Endodermal cell (in vitro differentiated cells): ENCODE results near the gene A2ML1. TPM values are rescaled to one million over a fixed set of nuclear protein-coding genes. Genes with fewer than 3 reads are reported as not detected.
A peak's percentile ranks its signal among the peaks of the same experiment; 100 is the strongest.

ENCODE experiments used
- DNase-seq: peaks from one replicate; pipeline ENCODE4 v3.0.0-alpha.2; 2017
- H3K27ac ChIP-seq: 2 replicates; pipeline ENCODE4 v1.5.1; 2013; ENCODE audit warnings: mild to moderate bottlenecking, low read depth, low read length, moderate library complexity
- H3K27me3 ChIP-seq: 2 replicates; pipeline ENCODE4 v1.6.1; 2013; ENCODE audit warnings: mild to moderate bottlenecking, low read length, moderate library complexity; ENCODE audit not compliant: insufficient read depth, control insufficient read depth, poor library complexity, severe bottlenecking
- H3K36me3 ChIP-seq: 2 replicates; pipeline ENCODE4 v1.7.0; 2013; ENCODE audit warnings: mild to moderate bottlenecking, low read length, moderate library complexity; ENCODE audit not compliant: control insufficient read depth, insufficient read depth
- H3K4me1 ChIP-seq: one replicate; pipeline ENCODE4 v1.7.0; 2013; ENCODE audit warnings: low read length; ENCODE audit not compliant: control insufficient read depth, insufficient read depth
- H3K4me3 ChIP-seq: 2 replicates; pipeline ENCODE4 v1.5.1; 2013; ENCODE audit warnings: mild to moderate bottlenecking, low read length, moderate library complexity
- H3K9ac ChIP-seq: 2 replicates; pipeline ENCODE4 v1.6.1; 2013; ENCODE audit warnings: mild to moderate bottlenecking, low read length, moderate library complexity; ENCODE audit not compliant: poor library complexity, severe bottlenecking; ENCODE audit errors: extremely low read depth
- H3K9me3 ChIP-seq: 2 replicates; pipeline ENCODE4 v1.6.1; 2013; ENCODE audit warnings: mild to moderate bottlenecking, low read length, moderate library complexity; ENCODE audit not compliant: control insufficient read depth
- H3K27ac Mint-ChIP-seq: 2 replicates; pipeline ENCODE4 v1.8.0; 2020; ENCODE audit warnings: mixed read lengths
- H3K27me3 Mint-ChIP-seq: 2 replicates; pipeline ENCODE4 v1.8.0; 2021; ENCODE audit warnings: mild to moderate bottlenecking, mixed read lengths; ENCODE audit not compliant: insufficient read depth
- H3K36me3 Mint-ChIP-seq: 2 replicates; pipeline ENCODE4 v1.8.0; 2020; ENCODE audit warnings: low read depth, mixed read lengths
- H3K4me1 Mint-ChIP-seq: 2 replicates; pipeline ENCODE4 v1.8.0; 2020; ENCODE audit warnings: mixed read lengths
- H3K4me3 Mint-ChIP-seq: 2 replicates; pipeline ENCODE4 v1.8.0; 2020; ENCODE audit warnings: mild to moderate bottlenecking, moderate library complexity, mixed read lengths
- H3K9me3 Mint-ChIP-seq: 2 replicates; pipeline ENCODE4 v1.8.0; 2020; ENCODE audit warnings: mild to moderate bottlenecking, mixed read lengths
- WGBS, 2 experiments: methylation state at CpG; one replicate each; pipeline versions ENCODE4 v1.1.5 to v1.1.7; 2013; ENCODE audit warnings: missing lambda C conversion rate in 2 of 2, mixed read lengths in 1 of 2; ENCODE audit not compliant: insufficient coverage in 1 of 2, insufficient read length in 1 of 2; 5-methylcytosine and 5-hydroxymethylcytosine counted together
- total RNA-seq, 2 donors: library from RNA; stranded (reverse); fragmentation: NEBNext Ultra II Directional in 1 of 2; extraction: Animal tissue kit (Norgen Biotek cat#: 25700) in 1 of 2; gene quantifications; 2 replicates in 1 of 2; 3 replicates in 1 of 2; pipeline ENCODE4 v1.2.1, GENCODE V29; 2021
- TF ChIP-seq, protein P1 (sequence below): fragments of 200-600 bp; sonication (generic); conservative IDR thresholded peaks from 2 replicates; pipeline ENCODE4 v1.5.0; 2021; ENCODE audit warnings: antibody characterized with exemption, mild to moderate bottlenecking

The A2ML1 gene
- total RNA-seq, 2 donors from 2014 or later, result 7.1 to 11.6 TPM

DNA sequence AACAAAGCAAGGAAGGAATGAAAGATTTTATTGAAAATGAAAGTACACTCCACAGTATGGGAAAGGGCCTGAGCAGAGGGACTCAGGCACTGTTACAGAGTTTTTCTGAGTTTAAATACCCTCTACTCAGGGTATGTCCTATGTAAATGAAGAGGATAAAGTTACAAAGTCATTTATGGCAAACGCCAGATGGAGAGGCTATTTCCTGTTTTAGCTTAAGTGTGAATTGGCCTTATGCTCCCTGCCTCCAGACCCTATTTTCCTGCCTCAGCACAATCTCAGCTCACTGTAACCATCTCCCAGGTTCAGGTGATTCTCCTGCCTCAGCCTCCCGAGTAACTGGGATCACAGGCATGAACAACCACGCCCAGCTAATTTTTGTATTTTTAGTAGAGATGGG, 85.1 kb downstream of the A2ML1 start:
- peak overlapping the region; percentile 82 for H3K27ac Mint-ChIP-seq
- TF ChIP-seq, protein P1, sequence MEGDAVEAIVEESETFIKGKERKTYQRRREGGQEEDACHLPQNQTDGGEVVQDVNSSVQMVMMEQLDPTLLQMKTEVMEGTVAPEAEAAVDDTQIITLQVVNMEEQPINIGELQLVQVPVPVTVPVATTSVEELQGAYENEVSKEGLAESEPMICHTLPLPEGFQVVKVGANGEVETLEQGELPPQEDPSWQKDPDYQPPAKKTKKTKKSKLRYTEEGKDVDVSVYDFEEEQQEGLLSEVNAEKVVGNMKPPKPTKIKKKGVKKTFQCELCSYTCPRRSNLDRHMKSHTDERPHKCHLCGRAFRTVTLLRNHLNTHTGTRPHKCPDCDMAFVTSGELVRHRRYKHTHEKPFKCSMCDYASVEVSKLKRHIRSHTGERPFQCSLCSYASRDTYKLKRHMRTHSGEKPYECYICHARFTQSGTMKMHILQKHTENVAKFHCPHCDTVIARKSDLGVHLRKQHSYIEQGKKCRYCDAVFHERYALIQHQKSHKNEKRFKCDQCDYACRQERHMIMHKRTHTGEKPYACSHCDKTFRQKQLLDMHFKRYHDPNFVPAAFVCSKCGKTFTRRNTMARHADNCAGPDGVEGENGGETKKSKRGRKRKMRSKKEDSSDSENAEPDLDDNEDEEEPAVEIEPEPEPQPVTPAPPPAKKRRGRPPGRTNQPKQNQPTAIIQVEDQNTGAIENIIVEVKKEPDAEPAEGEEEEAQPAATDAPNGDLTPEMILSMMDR, result no peak
- H3K27me3 Mint-ChIP-seq, result no peaks in the 10 kb centered on the region
- Histone ChIP-seq H3K27ac (no peak overlapping the region), H3K4me1 (peaks cover 11% of the 10 kb centered on the region), H3K4me3 (no peak overlapping the region), H3K36me3 (no peaks in the 10 kb centered on the region), H3K9ac (no peak overlapping the region), H3K27me3 (no peaks in the 10 kb centered on the region), H3K9me3 (no peaks in the 10 kb centered on the region)
- no peak overlapping the region for H3K4me3 Mint-ChIP-seq
- DNase-seq, result no peak
- H3K36me3 Mint-ChIP-seq, result peaks cover 5% of the 10 kb centered on the region
- H3K4me1 Mint-ChIP-seq, result peaks cover 48% of the 10 kb centered on the region
- 71 to 100% methylated on average over 2 to 3 of the region's 3 CpGs for WGBS, 2 experiments
- H3K9me3 Mint-ChIP-seq, result peaks cover 2% of the 10 kb centered on the region

DNA sequence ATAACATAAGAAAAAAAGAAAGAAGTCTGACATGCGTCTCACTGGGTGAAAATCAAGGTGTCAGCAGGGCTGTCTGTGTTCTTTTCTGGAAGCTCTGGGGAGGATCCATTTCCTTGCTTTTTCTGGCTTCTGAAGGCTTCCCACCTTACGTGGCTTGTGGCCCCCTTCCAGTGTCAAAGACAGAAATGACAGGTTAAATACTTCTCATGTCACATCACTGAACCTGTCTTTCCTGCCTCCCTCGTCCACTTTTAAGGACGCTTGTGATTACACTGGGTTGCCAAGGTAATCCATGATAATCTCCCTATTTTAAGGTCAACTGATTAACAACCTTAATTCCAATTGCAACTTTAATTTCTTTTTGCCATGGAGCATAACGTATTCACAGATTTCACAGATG, 87.3 kb downstream of the A2ML1 start:
- 91 to 97% methylated on average over 3 to 5 of the region's 5 CpGs for WGBS, 2 experiments
- Mint-ChIP-seq H3K27me3 (no peaks in the 10 kb centered on the region), H3K4me3 (no peak overlapping the region), H3K36me3 (no peaks in the 10 kb centered on the region), H3K27ac (peak overlapping the region; percentile 60), H3K4me1 (peaks cover 62% of the 10 kb centered on the region), H3K9me3 (no peaks in the 10 kb centered on the region)
- H3K4me1 ChIP-seq, result peaks cover 11% of the 10 kb centered on the region
- no peaks in the 10 kb centered on the region for H3K27me3 ChIP-seq
- no peak overlapping the region for H3K4me3 ChIP-seq
- H3K36me3 ChIP-seq, result no peaks in the 10 kb centered on the region
- no peak overlapping the region for H3K27ac ChIP-seq
- no peak overlapping the region for H3K9ac ChIP-seq
- TF ChIP-seq, protein P1, result no peak
- no peaks in the 10 kb centered on the region for H3K9me3 ChIP-seq
- DNase-seq, result peak; percentile 53

DNA sequence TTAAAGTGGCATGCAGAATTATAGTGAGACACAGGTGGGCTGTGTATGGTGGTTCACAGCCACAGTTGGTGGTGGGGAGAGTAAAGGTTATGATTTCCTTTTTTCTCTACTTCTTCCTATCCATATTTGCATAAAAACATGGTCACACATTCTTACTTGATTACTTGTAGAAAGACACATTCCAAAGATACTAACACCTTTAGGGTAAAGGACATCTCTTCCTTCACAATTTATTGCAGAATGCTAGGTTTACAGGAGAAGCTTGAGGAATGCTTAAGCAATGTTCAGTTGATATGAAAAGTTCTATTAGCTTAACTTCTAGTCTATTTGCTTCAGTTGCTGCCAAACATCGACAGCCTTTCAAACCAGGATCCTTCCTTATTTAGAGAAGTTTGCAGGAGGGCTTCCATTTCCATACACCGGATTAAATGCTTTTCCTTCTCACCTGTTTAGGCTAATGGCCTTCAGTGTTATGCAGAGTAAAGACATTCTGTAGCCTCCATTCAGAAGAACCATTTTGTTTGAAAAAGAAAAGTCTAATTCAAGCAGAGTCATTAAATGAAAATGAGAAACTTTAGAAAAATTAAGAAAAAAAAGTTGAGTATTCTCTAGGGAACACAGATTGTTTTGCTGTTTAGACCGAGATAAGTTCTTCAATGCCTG, 89.3 kb downstream of the A2ML1 start:
- Histone ChIP-seq H3K36me3 (no peaks in the 10 kb centered on the region), H3K4me1 (peaks cover 11% of the 10 kb centered on the region), H3K4me3 (no peak overlapping the region), H3K27me3 (no peaks in the 10 kb centered on the region), H3K27ac (no peak overlapping the region), H3K9ac (no peak overlapping the region), H3K9me3 (no peaks in the 10 kb centered on the region)
- H3K4me1 Mint-ChIP-seq, result peaks cover 51% of the 10 kb centered on the region
- H3K9me3 Mint-ChIP-seq, result no peaks in the 10 kb centered on the region
- peak; percentile 64 for DNase-seq
- H3K27ac Mint-ChIP-seq, result peak overlapping the region; percentile 98
- H3K27me3 Mint-ChIP-seq, result no peaks in the 10 kb centered on the region
- no peaks in the 10 kb centered on the region for H3K36me3 Mint-ChIP-seq
- no peak overlapping the region for H3K4me3 Mint-ChIP-seq
- TF ChIP-seq, protein P1, result no peak
- 0 to 16% methylated on average over 1 to 3 of the region's 3 CpGs for WGBS, 2 experiments
